GM18498 (cell line): ENCODE results near the gene SPG21.
"Not testable (repeated sequence)": the region's sequence is repeated elsewhere in the genome, so short reads cannot be mapped to it uniquely, and the experiment has no call there.

Source experiments
- ATAC-seq: cut with Tn5 transposase; IDR thresholded peaks from one replicate; pipeline ENCODE4 v1.9.1; 2021; ENCODE audit warnings: mild to moderate bottlenecking, moderate library complexity; ENCODE audit not compliant: unreplicated experiment

Gene SPG21, protein sequence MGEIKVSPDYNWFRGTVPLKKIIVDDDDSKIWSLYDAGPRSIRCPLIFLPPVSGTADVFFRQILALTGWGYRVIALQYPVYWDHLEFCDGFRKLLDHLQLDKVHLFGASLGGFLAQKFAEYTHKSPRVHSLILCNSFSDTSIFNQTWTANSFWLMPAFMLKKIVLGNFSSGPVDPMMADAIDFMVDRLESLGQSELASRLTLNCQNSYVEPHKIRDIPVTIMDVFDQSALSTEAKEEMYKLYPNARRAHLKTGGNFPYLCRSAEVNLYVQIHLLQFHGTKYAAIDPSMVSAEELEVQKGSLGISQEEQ

DNA sequence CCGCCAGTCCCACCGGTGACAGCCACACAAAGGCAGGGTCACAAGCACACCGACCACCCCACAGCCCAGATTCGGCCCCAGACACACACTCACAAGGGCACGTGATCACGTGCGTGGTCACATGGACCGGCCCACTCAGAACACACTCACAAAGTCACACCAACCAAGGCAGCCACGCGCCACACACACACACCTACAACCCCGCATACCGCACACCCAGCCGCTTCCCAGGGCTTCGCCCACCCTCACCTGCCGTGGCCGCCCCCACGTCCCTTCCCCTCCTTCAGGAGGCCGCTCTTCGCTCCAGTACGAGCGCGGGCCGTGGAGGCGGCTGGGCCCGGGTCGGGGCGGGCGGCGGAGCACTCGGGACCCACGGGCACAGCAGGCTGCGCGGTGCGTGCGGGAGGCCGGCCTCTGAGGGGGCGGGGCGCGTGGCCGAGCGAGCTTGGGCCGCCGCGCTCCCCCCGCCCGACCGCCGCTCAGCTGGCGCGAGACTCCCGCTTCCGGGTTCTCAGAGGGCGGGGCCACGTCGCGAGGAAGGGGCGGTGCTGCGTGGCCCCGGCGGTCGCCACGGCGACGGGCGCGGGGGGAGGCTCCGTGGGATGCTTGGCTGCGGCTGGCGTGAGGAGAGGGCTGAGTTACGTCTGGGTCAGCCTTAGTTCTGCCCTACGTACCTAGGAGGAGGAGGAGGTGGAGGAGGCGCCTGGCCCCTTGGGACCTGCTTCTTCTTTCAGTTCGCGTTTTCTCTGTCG lies at the start of gene SPG21:
SPG21 (minus strand) TSS at position 499 of the 752 bp plus-strand sequence. CDS start 6,345 bp downstream, outside the sequence.
- ATAC-seq = peak; percentile 95

DNA sequence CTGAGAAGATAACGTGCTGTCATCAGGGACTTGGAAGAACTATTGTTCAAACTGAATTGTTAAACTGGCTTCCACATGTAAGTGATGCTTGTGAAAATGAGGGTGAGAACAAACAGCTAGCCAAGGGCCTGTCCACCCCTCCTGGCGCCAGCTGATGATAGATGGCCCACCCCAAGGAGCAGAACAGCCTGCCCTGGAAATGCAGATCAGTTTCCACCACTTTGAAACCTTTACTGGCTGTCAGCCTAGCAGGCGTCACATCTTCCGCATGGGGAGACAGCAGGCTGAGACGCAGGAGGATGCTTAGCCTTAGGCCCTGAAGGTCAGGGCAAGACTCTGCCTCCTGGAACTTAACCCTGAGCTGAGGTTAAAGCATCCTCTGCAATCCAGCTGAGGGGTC lies 49.1 kb upstream of the SPG21 start:
- ATAC-seq = no peak

DNA sequence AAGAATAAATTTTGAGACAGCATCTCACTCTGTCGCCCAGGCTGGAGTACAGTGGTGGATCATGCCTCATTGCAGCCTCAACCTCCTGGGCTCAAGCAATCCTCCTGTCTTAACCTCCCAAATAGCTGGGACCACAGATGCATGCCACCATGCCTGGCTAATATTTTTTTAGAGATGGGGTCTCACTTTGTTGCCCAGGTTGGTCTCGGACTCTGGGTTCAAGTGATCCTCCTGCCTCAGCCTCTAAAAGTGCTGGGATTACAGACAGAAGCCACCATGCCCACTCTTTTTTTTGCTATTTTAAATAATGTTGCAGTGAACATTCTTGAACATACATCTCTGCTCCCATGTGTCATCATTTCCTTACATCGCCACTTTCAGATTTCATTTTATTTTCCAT lies 48.7 kb upstream of the SPG21 start:
- ATAC-seq = no peak

DNA sequence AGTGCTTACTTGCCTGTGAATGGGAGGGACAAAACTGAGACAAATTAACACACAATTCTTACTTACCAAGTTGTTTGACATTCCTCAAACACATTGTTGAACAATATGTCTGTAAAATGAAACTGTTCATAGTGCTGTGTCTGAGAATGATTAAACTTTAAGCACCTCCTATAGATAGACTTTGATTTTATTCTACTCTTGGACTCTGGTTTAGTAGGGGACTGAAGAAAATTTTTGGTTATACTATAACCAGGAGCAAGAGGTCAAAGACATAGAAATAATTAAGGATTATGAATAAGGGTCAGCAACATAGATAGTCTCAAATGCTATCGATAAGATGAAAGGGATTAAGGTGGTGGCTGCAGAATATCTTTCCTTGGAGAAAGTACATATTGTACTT lies 47.6 kb upstream of the SPG21 start:
- ATAC-seq = no peak

DNA sequence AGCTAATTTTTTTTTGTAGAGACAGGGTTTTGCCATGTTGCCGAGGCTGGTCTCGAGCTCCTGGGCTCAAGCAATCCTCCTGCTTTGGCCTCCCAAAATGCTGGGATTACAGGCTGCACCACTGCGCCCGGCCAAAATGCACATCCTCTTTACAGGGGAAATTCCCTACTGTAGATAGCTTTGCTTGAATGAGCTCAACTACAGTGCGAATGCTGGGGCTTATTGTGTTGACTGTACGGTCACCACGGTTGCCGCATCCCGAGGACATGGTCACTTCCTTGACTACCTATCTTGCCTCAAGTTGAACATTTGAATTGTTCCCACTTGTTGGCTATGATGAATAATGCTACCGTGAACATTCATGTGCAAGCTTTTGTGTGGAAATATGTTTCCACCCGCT lies 45.0 kb upstream of the SPG21 start:
- no peak for ATAC-seq

DNA sequence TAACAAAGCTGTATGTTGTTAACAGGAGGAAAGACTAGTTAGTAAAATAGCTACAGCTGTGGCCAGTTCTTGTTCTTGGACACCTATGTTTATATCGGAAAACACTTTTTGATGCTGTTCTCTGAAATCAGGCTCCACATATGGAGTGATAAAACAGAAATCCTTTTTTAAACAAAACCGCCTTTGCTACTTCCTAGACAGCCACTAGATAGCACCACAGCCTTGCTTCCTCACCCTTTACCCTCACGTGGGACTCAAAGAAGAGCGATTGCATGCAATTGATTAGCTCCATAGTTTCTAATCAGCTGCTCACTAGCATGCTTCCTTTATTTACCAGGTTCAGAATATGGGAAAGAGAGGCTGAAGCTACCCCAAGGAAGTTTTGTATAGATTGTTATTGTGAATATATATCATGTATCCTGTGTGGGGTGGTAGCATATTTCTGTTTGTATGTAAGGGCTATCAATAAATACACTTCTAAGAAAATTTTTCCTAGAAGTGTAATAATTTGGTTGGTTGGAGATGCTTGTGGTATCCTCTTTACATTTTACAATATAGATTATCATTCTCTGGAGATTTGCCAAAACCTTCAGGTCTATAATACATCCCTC lies 44.0 kb upstream of the SPG21 start:
- ATAC-seq = no peak

DNA sequence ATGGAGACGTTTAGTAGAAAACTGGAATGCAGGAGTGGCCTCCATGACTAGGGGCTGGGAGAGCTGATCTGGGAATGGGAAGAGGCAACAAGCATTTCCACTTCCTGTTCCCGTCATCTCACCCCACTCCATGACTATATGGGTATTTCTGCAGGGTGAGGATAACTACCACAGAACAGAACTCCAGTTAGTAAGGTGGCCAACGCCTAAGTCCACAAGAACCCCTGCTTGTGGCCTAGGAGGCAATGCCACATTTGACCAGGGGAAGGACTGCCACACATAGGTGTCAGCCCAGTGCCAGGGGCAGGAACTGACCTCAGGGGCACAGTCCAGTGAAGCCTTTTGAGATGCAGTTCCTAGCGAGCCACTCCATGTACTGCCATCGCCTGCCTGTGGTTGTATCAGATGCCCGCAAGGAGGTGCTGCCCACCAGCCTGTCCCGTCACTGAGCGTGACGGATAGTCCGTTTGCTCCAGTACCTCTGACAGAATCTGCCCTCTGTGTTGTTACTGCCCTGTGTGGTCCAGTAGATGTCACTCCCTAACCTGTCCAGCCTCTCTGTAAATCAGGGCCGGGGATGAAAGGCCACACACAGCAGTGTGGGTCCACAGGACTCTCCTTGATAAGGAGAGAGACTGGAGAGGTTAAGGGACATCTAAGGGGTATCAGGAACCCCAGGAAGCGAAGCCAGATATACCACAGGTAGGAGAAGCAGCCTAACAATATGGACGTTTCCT lies 43.3 kb upstream of the SPG21 start:
- ATAC-seq = peak; percentile 54

DNA sequence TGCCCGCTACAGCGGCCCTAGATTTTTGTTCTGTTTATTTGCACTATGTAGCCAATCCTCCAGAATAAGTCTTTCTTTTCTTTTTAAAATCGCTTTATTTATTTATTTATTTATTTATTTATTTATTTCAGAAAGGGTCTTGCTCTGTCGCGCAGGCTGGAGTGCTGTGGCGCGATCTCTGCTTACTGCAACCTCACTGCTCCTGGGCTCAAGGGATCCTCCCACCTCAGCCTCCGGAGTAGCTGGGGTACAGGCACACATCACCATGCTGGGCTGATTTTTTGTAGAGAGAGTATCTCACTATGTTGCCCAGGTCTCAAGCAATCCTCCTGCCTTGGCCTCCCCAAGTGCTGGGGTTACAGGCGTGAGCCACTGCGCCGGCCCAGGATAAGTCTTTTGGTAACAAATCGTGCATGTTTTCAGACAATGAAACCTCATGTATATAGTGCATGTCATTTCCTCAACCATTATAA lies 40.1 kb upstream of the SPG21 start:
- no peak for ATAC-seq

DNA sequence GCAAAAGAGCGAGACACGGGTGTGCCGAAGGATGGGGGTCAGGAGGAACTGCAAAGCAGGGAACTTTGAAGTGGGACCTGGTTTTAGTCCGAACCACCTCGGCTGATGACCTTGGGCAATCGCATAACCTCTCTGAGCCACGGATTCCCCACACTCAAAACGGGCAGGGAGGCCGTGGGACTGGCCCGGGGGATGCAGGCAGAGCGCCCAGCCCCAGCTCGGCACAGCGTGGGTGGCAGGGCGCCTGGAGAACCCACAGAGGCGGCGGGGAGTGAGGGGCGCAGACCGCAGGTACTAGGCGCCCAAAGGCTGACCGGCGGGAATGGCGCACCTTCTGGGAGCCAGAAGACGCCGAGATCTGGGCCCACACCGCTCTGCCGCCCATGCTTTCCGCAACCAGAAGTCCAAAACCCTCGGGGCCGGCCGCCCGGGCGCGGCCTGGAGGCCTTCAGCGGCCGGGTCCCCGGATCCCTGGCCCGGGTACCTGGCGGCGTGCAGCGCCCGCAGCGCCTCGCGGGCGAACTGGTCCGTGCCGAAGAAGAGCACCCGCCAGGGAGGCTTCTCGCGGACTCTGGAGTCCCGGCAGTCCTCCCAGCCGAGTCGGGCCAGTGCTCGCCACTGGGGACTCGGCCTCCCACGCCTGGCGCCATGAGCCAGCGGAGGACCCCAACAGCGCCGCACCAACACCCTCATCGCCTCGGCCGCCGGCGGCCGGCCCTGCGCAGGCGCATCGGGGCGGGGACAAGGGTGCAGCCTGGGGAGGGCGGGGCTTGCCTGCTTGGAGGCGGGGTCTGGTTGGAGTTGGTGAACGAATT lies 39.4 kb upstream of the SPG21 start, which contains the start of gene MTFMT:
MTFMT (minus strand) TSS at position 719 of the 815 bp plus-strand sequence; CDS start at position 693, 26 bp downstream.
- ATAC-seq = peak; percentile 78

DNA sequence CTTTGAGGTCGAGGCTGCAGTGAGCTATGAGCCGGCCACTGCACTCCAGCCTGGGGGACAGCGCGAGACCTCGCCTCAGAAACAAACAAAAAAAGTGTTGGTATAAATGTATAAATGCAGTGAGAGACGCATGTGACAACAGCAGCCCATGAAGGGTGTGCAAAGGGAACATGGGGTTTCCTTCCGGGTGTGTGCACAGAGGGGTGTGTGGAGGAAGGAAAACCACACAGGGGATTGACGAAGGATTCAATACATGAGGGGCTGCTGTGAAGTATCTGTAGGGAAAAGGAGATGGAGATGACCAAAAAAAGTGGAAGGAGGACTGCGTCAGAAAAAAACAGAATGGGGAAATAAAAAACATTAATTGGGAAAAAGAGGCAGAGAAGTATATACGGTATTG lies 38.6 kb upstream of the SPG21 start:
- ATAC-seq = no peak

DNA sequence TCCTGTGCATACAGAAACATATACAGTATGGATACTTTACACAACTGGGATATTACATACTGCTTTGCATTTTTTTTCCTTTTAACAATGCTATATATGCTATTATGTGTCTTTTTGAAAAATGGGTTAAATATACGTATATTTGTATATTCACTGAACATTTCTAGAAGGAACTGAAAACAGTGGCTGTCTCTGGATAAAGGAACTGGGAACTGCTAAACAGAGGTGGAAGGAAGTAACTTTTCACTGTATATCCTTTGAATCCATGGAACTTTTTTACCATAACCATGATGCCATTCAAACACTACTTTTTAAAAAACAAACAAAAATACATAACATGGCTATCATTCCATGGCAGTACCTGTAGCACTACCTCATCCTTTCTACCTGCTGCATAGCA lies 37.9 kb upstream of the SPG21 start:
- ATAC-seq = no peak

DNA sequence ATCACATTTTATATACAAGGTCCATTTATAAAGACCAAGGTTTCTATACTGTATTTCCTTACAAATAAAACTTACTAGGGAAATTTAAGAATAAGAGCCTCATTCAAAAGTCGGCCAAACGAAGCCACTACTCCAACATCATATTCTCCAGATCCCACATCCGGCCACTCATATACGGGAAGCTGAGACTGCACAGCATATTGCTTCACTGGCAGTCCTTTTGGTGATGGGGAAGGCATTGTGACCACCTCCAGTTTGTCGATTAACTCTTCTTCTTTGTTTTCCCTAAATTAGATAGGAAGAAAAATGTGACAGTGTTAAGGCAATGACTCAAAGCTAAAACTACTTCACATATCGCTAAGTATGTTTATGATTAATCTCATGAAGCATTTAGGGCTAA lies 37.0 kb upstream of the SPG21 start:
- ATAC-seq = no peak

DNA sequence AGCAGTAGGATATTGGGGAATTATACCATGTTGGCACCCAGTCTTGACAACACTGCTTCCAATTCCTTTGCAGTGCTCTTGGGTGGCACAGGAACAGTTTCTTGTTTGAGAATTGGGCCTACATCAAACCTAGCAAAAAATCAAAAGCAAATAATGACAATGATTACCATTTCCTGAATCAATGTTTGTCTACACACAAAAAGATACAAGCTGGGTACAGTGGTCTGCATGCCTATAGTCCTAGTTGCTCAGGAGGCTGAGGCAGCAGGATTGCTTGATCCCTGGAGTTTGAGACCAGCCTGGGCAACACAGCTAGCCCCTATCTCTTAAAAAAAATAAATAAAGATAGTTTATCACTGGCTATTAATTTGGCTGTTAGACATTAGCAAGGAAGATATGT lies 31.8 kb upstream of the SPG21 start:
- no peak for ATAC-seq

DNA sequence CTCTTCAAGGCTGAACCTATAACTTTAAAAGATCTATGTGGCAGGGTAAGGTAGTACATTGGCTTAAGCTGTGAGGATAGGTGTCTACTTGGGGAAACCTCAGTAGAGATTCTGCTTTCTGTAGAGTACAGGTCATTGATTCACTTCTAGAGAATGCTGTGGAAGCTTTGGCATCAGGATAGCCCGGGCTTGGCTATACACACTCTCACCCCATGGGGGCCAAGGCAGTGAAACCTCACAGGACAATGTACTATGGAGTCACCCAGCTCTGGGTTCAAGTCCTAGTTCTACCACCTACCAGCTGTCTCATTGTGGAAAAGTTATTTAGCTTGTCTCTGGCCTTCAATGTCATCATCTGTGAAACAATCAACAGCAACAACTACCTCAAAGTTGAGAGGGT lies 30.7 kb upstream of the SPG21 start:
- no peak for ATAC-seq

DNA sequence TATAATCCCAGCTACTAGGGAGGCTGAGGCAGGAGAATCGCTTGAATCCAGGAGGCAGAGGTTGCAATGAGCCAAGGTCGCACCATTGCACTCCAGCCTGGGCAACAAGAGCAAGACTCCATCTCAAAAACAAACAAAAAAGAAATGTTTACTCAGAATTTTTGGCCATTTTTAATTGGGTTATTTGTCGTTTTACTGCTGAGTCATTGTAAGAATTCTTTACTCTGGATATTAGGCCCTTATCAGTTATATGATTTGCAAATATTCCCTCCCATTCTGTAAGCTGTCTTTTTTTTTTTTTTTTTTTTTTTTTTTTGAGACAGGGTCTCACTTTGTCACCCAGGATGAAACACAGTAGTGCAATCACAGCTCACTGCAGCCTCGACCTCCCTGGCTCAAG lies 21.5 kb upstream of the SPG21 start:
- ATAC-seq = not testable (repeated sequence)

DNA sequence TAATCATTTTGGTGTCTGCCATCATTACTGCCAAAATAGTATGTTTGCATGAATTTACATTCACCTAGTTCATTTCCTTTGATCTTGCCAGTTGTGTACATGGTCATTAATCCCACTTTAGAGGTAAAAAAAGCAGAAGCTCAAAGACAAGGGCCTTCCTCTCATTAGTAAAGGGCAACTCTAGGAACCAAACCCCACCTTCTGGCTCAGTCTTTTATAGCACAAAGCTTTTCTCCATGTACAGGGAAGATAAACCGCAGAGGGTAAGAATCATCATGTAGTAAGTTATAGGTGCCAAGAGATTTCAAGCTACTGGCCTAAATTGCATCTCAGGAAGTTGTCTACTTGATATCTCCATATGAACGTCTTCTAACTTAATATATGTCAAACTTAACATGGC lies 19.3 kb upstream of the SPG21 start:
- no peak for ATAC-seq

DNA sequence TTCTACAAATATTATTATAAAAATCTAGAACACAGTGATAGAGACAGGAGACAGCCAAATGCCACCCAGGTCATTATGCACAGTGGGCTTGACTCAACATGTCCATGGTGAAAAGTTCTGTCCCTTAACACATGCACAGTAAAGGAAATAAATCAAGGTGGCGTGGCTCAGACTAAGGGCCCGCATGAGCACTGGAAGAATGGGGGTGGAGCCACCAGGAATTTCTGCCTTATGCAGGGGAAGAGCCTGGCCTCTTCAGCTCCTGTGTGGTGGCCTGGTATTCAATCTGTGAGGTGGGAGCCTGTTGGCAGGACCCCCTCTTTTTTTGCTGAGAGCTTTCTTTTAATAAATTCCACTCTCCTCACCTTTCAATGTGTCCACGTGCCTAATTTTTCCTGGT lies 17.2 kb upstream of the SPG21 start:
- ATAC-seq = no peak

DNA sequence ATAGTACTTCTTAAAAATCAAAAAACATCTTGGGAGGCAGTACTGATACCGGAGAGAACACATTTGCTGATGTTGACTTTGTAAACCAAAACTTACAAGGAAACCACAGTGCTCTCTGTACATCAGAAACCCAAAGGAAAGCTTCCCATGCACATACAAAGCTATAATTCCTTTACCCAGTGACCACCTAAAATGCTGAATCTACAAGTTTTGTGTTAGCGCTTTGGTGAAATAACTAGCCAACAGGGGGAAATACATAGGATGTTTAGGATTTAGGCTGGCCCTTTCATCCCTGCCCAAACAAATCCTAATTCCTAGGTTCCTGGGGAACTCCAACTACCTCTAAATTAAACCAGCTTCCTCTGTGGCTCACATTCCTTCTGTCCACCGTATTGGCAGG lies 15.3 kb upstream of the SPG21 start:
- ATAC-seq = no peak

DNA sequence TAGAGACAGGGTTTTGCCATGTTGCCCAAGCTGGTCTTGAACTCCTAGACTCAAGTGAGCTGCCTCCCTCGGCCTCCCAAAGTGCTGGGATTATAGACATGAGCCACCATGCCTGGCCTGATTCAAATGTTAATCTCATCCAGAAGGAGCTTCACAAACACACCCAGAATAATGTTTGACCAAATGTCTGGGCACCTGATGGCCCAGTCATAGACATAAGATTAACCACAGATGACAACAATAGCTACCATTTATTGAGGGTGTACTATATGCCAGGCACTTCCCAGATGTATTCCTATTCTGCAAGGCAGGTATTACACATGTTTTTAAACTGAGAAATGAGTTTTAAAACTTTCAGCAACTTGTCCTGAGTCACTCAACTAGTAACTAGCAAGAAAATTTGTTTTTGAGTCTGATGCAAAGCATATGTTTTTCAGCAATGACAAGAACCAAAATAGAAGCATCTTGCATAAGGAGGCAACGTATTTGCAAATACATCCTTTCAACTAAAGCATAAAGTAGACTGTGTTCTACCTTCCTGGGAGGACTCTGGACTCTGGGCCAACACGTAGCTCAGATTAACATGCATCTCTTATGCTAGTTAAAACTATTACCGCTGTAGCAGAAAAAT lies 8.1 kb upstream of the SPG21 start:
- no peak for ATAC-seq

DNA sequence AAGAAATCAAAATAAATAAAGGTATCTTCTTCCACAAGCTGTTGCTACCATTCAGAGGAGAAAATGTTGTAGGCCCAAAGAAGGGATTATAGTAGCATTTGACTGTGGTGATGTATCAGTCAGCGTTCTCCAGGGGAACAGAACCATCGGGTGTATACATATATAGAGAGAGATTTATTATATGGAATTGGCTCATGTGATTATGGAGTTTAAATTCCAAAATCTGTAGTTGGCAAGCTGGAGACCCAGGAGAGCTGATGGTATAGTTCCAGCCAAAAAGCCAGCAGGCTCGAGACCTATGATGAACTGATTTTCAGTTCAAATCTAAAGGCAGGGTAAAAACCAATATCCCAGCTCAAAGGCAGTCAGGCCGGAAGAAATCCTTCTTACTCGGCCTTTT lies 7.4 kb upstream of the SPG21 start:
- ATAC-seq = no peak
